Calu3 (cell line): ENCODE results near the gene PRKAB1. TPM values are rescaled to one million over a fixed set of nuclear protein-coding genes. Genes with fewer than 3 reads are reported as not detected.

Experiments used
- BruUV-seq: library from RNA; stranded (reverse); fragments of 400-500 nt; replicated peaks from 2 replicates; lab custom pipeline; 2021; lab: Mats Ljungman, UMichigan
- CTCF ChIA-PET: fragments of 300-600 bp; sonication (Branson Sonifier 250); formaldehyde crosslinking; loops from one replicate; lab custom pipeline; 2022; ENCODE audit warnings: antibody characterized with exemption; lab: Charles Lee
- DNase-seq: peaks from one replicate; pipeline ENCODE4 v3.0.0; 2022
- H3K27ac Mint-ChIP-seq: one replicate; pipeline ENCODE4 v1.8.0; 2022; ENCODE audit warnings: mixed read lengths; ENCODE audit not compliant: unreplicated experiment
- H3K27me3 Mint-ChIP-seq: one replicate; pipeline ENCODE4 v1.8.0; 2022; ENCODE audit warnings: mixed read lengths; ENCODE audit not compliant: unreplicated experiment
- H3K36me3 Mint-ChIP-seq: one replicate; pipeline ENCODE4 v1.8.0; 2022; ENCODE audit warnings: mild to moderate bottlenecking, moderate library complexity, mixed read lengths; ENCODE audit not compliant: insufficient read depth, unreplicated experiment
- H3K4me1 Mint-ChIP-seq: one replicate; pipeline ENCODE4 v1.8.0; 2022; ENCODE audit warnings: mild to moderate bottlenecking, low read depth, mixed read lengths; ENCODE audit not compliant: unreplicated experiment
- H3K4me3 Mint-ChIP-seq: one replicate; pipeline ENCODE4 v1.8.0; 2022; ENCODE audit warnings: mild to moderate bottlenecking, low read depth, moderate library complexity, mixed read lengths; ENCODE audit not compliant: unreplicated experiment
- H3K9me3 Mint-ChIP-seq: one replicate; pipeline ENCODE4 v1.8.0; 2022; ENCODE audit warnings: low read depth, mixed read lengths; ENCODE audit not compliant: unreplicated experiment
- CTCF ChIP-seq: fragments of 200-600 bp; IDR thresholded peaks from one replicate; pipeline ENCODE4 v1.8.0; 2022; ENCODE audit warnings: antibody characterized with exemption; ENCODE audit not compliant: unreplicated experiment
- intact Hi-C: fragments of 100-400 bp; cut with micrococcal nuclease; formaldehyde crosslinking; loops from one replicate; pipeline ENCODE4 v1.10.0; 2022; ENCODE audit not compliant: unreplicated experiment
- total RNA-seq: library from RNA; stranded (reverse); gene quantifications from 2 replicates; pipeline ENCODE4 v1.2.3, GENCODE V29; 2022

PRKAB1 gene
- total RNA-seq, 1 experiment from 2014 or later = 82.7 TPM

DNA sequence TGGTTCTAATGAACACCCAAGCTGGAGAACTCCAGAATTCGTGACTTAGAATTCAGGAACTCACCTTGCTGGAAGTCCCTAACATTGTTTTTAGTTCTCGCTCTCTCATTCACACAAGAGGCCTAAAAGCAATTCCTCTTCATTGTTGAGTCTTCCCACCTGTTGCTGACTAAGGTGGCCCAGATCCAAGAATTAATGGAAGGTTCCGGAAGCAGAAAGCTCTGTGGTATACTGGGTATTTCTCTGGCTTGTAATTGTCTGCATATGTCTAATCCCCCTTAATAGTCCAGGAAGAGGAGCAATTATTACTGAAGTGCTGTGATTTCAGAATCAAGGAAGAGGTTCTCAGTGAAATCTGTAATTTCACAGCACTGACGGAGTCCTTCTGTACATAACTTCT is 43.0 kb upstream of the PRKAB1 start:
- peaks cover 9% of the 10 kb centered on the region for H3K27me3 Mint-ChIP-seq
- H3K27ac Mint-ChIP-seq = no peak overlapping the region
- no peaks in the 10 kb centered on the region for H3K36me3 Mint-ChIP-seq
- no peak for DNase-seq
- intact Hi-C loops = no loop called here
- no peaks in the 10 kb centered on the region for H3K9me3 Mint-ChIP-seq
- no peak overlapping the region for H3K4me3 Mint-ChIP-seq
- H3K4me1 Mint-ChIP-seq = no peaks in the 10 kb centered on the region
- CTCF ChIA-PET = no interaction called here
- no peak for TF ChIP-seq CTCF
- BruUV-seq = no TSS peak

DNA sequence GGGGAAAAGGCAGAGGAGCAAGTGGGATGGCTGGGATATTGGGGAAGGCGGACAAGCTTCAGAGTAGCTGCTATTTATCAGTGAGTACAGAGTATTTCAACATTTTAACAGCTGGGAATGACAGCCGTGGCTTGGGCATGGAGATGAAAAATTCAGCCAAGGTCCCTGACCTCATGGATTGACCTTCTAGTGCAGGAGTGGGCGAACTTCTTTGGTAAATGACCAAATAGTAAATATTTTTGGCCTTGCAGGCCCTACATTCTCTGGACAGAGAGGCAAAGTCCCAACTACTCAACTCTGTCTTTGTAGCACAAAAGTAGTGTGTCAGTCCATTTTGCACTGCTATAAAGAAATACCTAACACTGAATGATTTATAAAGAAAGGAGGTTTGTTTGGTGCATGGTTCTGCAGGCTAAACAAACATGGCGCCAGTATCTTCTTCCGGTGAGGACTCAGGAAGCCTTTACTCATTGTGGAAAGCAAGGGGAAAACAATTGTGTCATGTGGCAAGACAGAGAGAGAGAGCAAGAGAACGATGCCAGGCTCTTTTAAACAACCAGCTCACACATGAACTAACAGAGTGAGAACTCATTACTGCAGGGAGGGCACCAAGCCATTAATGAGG is 40.8 kb upstream of the PRKAB1 start:
- Mint-ChIP-seq H3K36me3 (no peaks in the 10 kb centered on the region), H3K27ac (no peak overlapping the region), H3K4me1 (peaks cover 3% of the 10 kb centered on the region), H3K27me3 (peaks cover 13% of the 10 kb centered on the region), H3K9me3 (no peaks in the 10 kb centered on the region), H3K4me3 (no peak overlapping the region)
- TF ChIP-seq CTCF = no peak
- BruUV-seq = no TSS peak
- intact Hi-C loops = no loop called here
- CTCF ChIA-PET = interaction anchor here (0.8 kb wide), 1 partner anchor 8 kb away, joined by 3 read pairs; no protein-coding TSS in a partner anchor
- DNase-seq = no peak

- CTCF ChIA-PET = interaction anchor here (0.8 kb wide), 1 partner anchor 9 kb away, joined by 3 read pairs; no protein-coding TSS in a partner anchor
- Mint-ChIP-seq H3K9me3 (no peaks in the 10 kb centered on the region), H3K27ac (no peak overlapping the region), H3K4me1 (peaks cover 8% of the 10 kb centered on the region), H3K36me3 (no peaks in the 10 kb centered on the region), H3K4me3 (no peak overlapping the region), H3K27me3 (peaks cover 15% of the 10 kb centered on the region)
- BruUV-seq = no TSS peak
- intact Hi-C loops = no loop called here
- no peak for DNase-seq
- TF ChIP-seq CTCF = no peak
Measured at GRCh38 chr12:119627686-119628085, 40.2 kb upstream of the PRKAB1 start.

- Mint-ChIP-seq H3K27me3 (peaks cover 18% of the 10 kb centered on the region), H3K9me3 (no peaks in the 10 kb centered on the region), H3K27ac (no peak overlapping the region), H3K4me1 (peaks cover 9% of the 10 kb centered on the region), H3K36me3 (no peaks in the 10 kb centered on the region), H3K4me3 (no peak overlapping the region)
- intact Hi-C loops = no loop called here
- no peak for DNase-seq
- CTCF ChIA-PET = no interaction called here
- no peak for TF ChIP-seq CTCF
- no TSS peak for BruUV-seq
Measured at GRCh38 chr12:119630223-119630780, 37.6 kb upstream of the PRKAB1 start.
